LHCN-M2 (cell line): Measurements from ENCODE around the gene GPD1. TPM values are rescaled to one million over a fixed set of nuclear protein-coding genes. Genes with fewer than 3 reads are reported as not detected.

Experiments used
- DNase-seq: peaks from one replicate; pipeline ENCODE4 v3.0.0-alpha.2; 2012; ENCODE audit warnings: low read depth
- total RNA-seq: library from RNA; depleted of rRNA; stranded (reverse); fragments of >200 nt; gene quantifications from 2 replicates; pipeline ENCODE4 v1.2.3, GENCODE V29; 2014

Gene GPD1
- total RNA-seq, 1 experiment from 2014 or later: 0.17 TPM

DNA sequence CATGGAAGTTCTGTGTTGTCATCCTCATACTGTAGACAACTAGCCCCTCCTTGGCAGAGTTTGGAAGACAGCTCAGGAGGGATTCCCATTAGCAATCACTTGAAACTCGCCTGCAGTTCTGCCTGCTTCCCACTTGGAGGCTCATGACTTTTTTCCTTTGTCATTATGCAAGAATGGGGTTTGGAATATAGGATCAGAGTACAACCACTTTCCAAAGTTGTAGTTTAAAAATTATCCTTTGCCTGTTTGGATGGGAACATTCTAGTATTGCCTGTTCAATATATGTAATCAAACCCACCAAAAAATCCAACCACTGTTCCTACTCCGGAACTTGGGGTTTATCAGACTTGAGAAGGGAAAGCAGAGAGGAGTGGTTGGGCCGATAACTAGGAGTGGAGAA is 2.1 kb upstream of the GPD1 start:
- DNase-seq: peak; percentile 43

DNA sequence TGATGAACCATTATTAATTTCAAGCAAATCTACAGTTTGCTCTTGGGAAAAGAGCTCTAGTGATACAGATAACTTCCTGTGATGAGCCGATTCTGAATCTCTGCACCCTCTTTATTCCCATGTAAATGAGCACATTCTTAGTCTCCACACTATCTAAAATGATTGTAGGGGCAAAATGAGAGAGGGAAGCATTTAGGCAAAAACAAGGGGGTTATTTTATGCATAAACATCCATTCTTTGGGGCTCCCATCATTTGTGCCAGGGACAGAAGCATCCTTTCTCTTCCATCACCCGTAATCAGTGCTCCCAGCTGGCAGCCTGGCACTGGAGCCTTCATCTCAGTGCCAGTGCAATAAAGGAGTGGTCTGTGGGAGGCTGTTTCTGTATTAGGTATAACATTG is 1.7 kb upstream of the GPD1 start:
- DNase-seq: no peak

- DNase-seq: no peak
These were observed 1.0 kb upstream of the GPD1 start for GRCh38 chr12:50102646-50103309.

GRCh38 chr12:50103351-50103750 is 457 bp upstream of the GPD1 start:
- DNase-seq: no peak

DNA sequence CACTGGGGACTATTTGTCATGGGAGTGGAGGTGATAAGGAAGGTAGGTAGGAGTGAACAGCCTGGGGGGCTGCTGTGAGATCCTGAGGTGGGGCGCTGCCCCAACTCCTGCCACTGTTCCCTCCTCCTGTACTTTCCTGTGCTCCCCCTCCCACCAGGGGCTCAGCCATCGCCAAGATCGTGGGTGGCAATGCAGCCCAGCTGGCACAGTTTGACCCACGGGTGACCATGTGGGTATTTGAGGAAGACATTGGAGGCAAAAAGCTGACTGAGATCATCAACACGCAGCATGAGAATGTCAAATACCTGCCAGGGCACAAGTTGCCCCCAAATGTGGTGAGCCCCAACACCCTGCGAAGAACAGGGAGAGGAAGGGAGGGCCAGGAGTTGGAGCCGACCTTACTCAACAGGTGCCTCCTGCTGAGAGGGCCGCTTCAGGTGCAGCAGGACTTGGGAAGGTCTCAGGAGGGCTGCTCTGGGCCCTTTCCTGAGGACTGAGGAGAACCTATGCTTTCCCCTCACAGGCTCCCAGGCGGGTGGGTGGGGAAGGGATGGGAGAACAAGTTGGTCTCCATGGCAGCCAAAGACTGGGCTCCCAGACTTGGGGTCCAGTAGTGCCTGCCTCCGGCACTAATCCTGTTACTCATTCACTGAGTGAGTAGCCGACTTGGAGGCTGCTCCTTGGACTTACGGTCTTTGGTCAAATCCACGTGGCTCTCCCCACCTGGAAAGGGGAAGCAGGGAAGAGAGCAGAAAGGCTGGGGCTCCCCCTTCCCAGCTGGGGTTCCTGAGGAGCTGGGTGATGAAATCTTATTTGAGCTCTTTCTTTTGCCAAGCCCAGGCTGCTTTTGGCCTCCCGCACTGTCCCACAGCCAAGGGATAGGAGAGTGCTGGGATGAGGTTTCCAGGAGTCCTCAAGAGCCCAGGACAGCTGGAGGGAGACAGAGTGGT is 884 bp downstream of the GPD1 start:
- DNase-seq: no peak

GRCh38 chr12:50105913-50106450 is 2.2 kb downstream of the GPD1 start:
- no peak for DNase-seq

- DNase-seq: no peak
These were observed 3.1 kb downstream of the GPD1 start for GRCh38 chr12:50106907-50107306.

- DNase-seq: no peak
These were observed 3.8 kb downstream of the GPD1 start for GRCh38 chr12:50107416-50108268.

GRCh38 chr12:50109319-50109718 is 5.5 kb downstream of the GPD1 start:
- no peak for DNase-seq

DNA sequence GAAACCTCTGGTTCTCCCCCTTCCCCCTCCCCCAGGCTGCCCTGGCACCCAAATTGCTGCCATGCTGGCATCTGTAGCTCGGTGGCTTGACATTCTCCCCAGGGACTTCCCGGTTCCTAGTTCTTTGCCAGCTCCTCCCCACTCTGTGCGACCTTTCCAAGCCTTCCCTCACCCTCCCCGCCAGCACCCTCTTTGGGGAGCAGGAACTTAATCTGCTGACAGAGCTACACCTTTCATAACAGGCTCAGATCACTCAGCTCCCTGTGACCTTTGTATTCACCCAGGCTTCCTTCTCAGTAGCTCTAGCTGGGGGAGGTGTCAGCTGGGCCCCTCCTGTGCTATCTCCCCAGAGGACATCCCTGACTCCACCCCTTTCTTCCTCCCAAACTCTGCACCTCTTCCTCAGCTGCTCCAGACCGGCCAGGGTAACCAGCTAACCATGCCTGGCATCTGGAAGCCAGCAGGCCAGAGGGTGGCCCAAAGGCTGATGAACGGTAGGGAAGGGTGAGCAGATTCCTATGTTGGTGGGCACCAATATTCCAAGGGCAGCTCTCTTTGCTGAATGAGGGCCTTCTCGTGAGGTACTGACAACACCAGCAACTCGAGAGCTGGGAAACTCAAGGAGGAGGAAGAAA is 6.4 kb downstream of the GPD1 start:
- peak; percentile 48 for DNase-seq

DNA sequence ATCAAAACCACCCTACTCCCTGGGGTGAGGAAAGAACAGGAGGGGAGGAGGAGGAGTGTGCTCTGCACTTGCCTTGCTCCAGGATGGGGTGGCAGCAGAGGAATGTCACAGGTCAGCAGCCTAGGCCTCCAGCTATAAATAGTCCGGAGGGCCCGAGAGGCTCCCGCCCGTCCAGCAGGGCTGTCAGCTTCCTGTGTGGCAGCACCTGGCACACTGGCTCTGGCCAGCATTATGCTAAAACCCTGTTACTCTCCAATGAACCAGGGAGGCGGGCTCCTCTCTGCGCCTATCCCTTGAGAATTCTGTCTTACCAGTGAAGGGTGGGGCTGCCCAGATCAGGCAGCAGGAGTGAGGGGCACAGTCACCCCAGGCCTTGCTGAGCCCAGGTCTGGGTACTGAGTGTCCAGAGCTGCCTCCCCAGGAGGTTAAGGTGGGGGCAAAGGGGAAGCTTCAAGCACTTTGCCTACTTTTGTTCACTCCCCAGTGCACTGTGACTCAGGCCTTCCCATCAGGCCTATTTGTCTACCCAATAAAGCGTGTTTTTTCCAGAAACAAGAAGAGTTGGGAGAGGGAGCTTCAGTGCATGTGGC is 7.0 kb downstream of the GPD1 start:
- peak; percentile 80 for DNase-seq

GRCh38 chr12:50111395-50111692 is 7.5 kb downstream of the GPD1 start:
- DNase-seq: no peak

DNA sequence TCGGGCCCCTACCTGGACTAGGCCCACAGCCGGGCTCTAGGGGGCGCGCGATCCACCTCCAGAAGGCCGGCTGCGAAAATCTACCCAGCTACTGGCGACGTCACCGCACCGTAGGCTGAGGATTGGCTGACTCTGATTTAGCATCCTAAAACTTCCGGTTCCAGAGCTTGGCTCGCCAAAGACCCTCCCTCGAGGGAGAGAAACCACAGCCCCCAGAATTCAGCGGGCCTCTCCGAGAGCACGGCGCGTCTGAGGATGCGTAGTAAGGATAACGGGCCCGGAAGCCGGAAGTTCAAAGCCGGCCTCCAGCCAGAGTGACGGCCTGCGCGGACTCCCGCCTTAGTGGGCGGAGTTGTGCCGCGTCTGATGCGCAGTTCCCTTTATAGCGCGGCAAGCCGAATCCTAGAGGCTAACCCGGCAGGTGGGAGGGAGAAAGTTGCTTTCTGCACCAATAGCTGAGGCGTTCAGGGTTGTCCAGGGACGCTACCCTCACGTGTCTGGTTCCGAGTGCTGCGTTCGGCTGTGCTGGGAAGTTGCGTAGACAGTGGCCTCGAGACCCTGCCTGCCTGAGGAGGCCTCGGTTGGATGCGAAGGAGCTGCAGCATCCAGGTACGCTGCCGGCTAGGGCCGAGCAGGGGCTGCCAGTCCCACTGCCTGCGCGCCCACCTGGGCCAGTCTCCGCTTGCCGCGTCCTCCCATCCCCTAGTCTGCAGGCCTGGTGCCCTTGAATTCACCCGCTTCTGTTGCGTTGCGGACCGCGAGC is 8.1 kb downstream of the GPD1 start, which contains the start of gene COX14:
Gene COX14, plus strand, starts transcription at position 544 of the 763 bp plus-strand sequence. CDS start 7,808 bp downstream, outside the sequence.
- DNase-seq: peak; percentile 100

DNA sequence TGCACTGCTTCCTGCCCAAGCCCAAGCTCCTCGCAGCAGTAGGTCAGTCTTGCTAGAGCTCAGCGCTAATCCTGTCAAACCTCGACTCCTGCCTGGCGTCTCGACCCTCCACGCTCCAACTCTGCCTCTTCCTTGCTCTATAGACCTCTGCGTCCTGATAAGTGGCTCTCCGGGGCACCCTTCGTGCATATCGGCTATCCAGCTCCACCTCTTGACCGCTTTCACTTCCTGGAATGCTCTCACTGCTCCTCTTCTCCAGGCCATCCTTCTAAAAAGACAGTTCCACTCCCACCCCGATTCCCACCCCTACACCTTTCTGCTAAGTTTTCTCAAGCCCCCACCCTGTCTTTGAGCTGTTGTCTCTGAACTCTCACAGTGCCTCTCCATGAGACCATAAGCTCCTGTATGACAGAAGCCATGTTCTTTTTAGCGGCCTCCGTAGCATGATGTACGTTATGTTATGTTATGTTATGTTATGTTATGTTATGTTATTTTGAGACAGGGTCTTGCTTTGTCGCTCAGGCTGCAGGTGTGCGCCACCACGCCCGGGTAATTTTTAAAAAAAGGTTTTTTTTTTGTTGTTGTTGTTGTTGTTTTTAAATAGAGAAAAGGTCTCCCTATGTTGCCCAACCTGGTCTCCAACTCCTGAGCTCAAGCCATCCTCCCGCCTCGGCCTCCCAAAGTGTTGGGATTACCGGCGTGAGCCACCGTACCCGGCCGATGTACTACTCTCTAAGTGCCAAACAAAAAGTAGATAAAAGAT is 8.8 kb downstream of the GPD1 start:
- peak; percentile 38 for DNase-seq

DNA sequence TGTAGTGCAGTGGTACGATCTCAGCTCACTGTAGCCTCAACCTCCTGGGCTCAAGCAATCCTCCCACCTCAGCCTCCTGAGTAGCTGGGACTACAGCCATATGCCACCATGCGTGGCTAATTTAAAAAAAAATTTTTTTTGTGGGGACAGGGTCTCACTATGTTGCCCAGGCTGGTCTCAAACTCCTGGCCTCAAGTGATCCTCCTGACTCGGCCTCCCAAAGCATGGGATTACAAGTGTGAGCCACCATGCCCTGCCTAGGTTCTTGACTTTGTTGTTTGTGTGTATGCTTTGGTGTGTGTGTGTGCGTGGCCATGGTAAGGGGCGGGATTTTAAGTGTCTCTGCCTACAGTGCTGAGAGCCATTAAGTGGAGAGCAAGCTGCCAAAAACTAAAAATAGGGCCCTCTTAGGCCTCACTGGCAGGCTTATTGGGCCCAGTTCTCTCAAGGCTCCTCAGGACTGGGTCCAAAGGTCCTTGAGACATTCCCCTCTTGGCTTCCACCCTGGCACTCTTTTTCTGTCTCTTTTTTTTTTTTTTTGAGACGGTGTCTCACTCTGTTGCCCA is 13.3 kb downstream of the GPD1 start:
- no peak for DNase-seq

DNA sequence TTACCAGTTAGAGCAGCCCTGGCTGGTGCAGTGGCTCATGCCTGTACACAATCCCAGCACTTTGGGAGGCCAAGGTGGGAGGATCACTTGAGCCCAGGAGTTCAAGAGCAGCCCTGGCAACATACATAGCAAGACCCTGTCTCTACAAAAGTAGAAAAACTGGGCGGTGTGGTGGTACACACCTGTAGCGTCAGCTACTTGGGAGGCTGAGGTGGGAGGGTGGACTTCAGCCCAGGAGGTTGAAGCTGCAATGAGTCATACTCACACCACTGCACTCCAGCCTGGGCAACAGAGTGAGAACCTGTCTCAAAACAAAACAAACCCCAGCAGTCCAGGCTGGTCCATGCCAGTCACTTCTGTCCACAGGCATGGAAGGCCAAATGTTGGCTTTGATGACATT is 15.6 kb downstream of the GPD1 start:
- no peak for DNase-seq

DNA sequence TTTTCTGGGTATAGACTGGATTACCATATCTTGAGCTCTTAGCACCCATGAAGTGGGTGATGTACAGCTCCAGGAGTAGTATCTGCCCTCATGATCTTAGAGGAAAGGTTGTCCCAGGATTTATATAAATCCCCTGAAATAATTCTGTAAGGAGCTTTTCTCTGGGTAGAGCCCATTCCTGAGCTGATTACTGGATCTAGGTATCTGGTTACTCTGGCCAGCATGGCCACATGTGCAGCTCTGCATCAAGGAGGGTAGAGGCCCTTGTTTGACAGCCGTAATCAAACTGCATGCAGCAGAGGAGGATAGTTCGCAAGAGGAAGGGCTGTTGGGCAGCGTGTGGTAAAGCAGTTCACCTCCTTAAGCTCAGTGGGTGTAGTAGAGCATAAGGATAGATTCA is 16.7 kb downstream of the GPD1 start:
- DNase-seq: no peak

DNA sequence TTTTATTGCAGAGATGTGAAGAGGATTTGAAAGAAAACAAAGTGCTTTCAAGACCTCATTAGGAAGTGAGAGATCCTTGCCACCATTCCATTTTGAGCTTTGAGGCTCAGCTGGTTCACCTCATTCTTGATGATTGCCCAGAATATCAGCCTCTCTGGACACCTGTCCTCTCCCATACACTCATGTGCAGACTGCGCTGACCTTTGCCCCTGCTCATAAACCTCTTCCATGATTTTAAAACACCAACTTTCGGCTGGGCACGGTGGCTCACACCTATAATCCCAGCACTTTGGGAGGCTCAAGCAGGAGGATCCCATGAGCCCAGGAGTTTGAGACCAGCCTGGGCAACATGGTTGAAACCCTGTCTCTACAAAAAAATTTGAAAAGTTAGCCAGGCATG is 17.1 kb downstream of the GPD1 start:
- no peak for DNase-seq

DNA sequence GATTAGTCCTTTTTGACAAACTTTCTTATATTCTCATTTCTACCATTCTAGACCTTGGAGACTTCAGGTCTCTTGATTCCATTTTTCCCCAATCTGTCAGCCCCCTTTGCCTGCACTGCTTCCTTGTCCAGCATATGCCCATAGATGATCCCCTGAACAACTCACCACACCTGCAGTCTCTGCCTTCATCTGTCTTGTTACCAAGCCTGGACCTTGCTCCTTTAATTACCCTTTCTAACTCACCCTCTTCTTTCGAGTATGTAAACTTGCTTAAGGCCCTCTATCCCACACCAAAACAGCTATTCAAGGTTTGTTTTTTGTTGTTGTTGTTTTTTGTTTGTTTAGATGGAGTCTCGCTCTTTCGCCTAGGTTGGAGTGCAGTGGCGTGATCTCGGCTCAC is 17.8 kb downstream of the GPD1 start:
- DNase-seq: no peak
